Measurements from ENCODE around the gene TSACC. TPM values are rescaled to one million over a fixed set of nuclear protein-coding genes. Genes with fewer than 3 reads are reported as not detected.
"Not testable (repeated sequence)": the region's sequence is repeated elsewhere in the genome, so short reads cannot be mapped to it uniquely, and the experiment has no call there.

TSACC gene
- total RNA-seq, 1 experiment from 2014 or later, result 1.3 TPM

- in situ Hi-C loops (cut with HindIII; ENCODE audit: low pct_unique_long_range_greater_than_20kb, low sequenced_read_pairs), result no loop called here
- no peak for DNase-seq (ENCODE audit: low read depth, low spot score)
Measured at GRCh38 chr1:156337888-156338179, 492 bp upstream of the TSACC start.

DNA sequence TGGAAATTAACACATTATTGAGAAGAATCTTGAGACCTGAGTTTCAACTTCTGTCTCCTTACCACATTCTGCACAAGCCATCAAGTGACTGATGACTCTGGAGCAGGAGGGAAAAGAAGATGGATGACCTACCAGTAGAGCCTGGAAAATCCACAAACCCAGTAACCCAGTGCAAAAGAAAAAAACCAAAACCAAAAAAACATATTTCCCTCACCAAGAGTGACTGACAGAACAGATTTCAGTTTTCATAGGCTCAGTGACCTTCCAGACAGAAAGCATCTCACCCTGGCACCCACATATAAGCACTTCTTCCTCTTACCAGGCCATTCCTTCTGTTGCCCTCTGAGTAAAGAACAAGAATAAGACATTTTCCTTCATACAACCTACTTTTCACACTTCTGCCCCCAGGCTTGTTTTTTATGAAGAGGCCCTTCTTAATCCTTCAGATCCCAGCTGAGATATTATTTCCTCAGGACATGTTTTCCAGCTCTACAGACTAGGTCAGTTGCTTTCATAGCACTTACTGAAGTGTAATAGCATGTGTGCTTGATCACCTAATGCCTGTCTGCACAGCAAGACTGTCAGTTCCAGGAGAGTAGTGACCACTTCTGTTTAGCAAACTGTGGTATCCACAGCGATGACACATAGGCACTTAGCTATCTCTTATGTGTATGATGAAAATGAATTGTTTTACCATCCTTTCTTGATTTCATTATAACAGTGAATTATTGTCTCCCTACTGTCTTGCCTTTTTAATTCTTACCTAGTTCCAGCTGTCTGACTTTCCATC lies 4.0 kb downstream of the TSACC start:
- in situ Hi-C loops (cut with HindIII; ENCODE audit: low pct_unique_long_range_greater_than_20kb, low sequenced_read_pairs), result no loop called here
- DNase-seq (ENCODE audit: low read depth, low spot score), result peak; percentile 47

- in situ Hi-C loops (cut with HindIII; ENCODE audit: low pct_unique_long_range_greater_than_20kb, low sequenced_read_pairs), result no loop called here
- no peak for DNase-seq (ENCODE audit: low read depth, low spot score)
Measured at GRCh38 chr1:156344409-156344808, 6.1 kb downstream of the TSACC start.

GRCh38 chr1:156346035-156346434 lies 7.7 kb downstream of the TSACC start:
- in situ Hi-C loops (cut with HindIII; ENCODE audit: low pct_unique_long_range_greater_than_20kb, low sequenced_read_pairs); DNase-seq (ENCODE audit: low read depth, low spot score): not testable (repeated sequence)

- DNase-seq (ENCODE audit: low read depth, low spot score), result no peak
- in situ Hi-C loops (cut with HindIII; ENCODE audit: low pct_unique_long_range_greater_than_20kb, low sequenced_read_pairs), result no loop called here
Measured at GRCh38 chr1:156346636-156347035, 8.3 kb downstream of the TSACC start.

- no peak for DNase-seq (ENCODE audit: low read depth, low spot score)
Measured at GRCh38 chr1:156347331-156347730, 9.0 kb downstream of the TSACC start.

GRCh38 chr1:156352481-156352880 lies 14.2 kb downstream of the TSACC start:
- in situ Hi-C loops (cut with HindIII; ENCODE audit: low pct_unique_long_range_greater_than_20kb, low sequenced_read_pairs); DNase-seq (ENCODE audit: low read depth, low spot score): not testable (repeated sequence)

More at GRCh38 chr1:156347331-156347730, 9.0 kb downstream of the TSACC start:
- in situ Hi-C loops (cut with HindIII; ENCODE audit: low pct_unique_long_range_greater_than_20kb, low sequenced_read_pairs), result no loop called here

- in situ Hi-C loops (cut with HindIII; ENCODE audit: low pct_unique_long_range_greater_than_20kb, low sequenced_read_pairs), result no loop called here
- no peak for DNase-seq (ENCODE audit: low read depth, low spot score)
Measured at GRCh38 chr1:156356262-156356874, 18.0 kb downstream of the TSACC start.

DNA sequence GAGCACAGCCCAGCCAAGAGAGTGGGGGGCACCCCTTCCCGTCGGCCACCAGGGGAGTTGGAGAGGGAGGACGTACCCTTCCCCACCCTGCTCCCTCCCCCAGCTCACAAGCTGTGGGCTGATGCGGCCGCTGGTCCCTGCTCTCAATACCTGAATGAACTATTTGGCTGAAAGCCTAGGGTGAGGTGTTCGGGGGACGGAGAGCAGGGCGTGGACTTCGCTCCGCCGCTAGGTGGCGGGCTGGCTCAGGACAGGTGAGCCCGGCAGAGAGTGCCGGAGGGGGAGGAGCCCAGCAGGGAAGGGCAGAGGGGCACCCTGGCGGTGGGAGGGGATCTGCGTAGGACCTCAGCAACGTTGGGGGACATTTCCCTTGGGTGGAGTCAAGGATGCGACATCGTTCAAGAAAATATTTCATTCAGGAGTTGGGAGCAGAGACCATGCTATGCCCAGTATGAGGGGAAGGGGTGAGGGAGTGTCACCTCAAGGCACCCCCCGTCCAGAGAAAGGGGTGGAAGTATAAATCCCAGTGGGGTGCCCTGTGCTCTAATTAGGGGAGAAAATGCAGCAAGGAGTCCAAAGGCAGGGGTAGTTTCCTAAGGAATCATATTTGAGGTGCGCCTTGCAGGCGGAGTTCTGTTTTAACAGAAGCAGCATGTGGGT lies 18.7 kb downstream of the TSACC start:
- in situ Hi-C loops (cut with HindIII; ENCODE audit: low pct_unique_long_range_greater_than_20kb, low sequenced_read_pairs), result no loop called here
- DNase-seq (ENCODE audit: low read depth, low spot score), result peak; percentile 51

DNA sequence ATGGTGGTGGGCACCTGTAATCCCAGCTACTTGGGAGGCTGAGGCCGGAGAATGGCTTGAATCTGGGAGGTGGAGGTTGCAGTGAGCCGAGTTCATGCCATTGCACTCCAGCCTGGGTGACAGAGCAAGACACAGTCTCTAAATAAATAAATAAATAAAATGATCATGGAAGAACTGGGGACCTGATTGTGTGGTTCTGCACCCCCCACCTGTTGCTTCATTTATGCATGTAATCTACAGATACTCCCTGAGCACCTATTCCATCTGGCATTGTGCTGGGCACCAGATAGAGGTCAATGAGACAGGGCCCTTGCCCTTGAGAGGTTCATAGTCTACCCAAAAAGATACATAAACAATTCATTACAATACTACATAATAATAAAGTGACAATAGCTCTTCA lies 19.7 kb downstream of the TSACC start:
- DNase-seq (ENCODE audit: low read depth, low spot score), result no peak
- in situ Hi-C loops (cut with HindIII; ENCODE audit: low pct_unique_long_range_greater_than_20kb, low sequenced_read_pairs), result no loop called here

- no peak for DNase-seq (ENCODE audit: low read depth, low spot score)
- in situ Hi-C loops (cut with HindIII; ENCODE audit: low pct_unique_long_range_greater_than_20kb, low sequenced_read_pairs), result no loop called here
Measured at GRCh38 chr1:156358641-156359040, 20.3 kb downstream of the TSACC start.

GRCh38 chr1:156359249-156359648 lies 20.9 kb downstream of the TSACC start:
- no peak for DNase-seq (ENCODE audit: low read depth, low spot score)
- in situ Hi-C loops (cut with HindIII; ENCODE audit: low pct_unique_long_range_greater_than_20kb, low sequenced_read_pairs), result no loop called here

DNA sequence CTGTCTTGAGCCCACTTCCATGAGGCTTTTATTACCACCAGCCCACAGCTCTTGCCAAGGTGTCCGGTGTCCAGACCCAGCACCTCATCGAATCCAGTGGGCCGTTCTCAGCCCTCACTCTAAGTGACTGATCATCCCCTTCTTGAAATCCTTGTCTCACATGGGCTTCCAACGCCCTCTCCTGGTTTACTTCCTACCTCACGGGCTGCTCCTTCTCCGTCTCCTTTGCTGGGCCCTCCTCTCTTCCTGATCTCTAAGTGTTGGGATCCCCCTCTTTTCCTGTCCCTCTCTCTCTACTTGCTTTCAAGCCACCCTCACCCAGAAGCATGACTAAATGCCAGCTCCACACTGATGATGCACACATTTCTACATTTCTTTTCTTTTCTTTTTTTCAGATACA lies 21.6 kb downstream of the TSACC start:
- in situ Hi-C loops (cut with HindIII; ENCODE audit: low pct_unique_long_range_greater_than_20kb, low sequenced_read_pairs), result no loop called here
- peak; percentile 70 for DNase-seq (ENCODE audit: low read depth, low spot score)

DNA sequence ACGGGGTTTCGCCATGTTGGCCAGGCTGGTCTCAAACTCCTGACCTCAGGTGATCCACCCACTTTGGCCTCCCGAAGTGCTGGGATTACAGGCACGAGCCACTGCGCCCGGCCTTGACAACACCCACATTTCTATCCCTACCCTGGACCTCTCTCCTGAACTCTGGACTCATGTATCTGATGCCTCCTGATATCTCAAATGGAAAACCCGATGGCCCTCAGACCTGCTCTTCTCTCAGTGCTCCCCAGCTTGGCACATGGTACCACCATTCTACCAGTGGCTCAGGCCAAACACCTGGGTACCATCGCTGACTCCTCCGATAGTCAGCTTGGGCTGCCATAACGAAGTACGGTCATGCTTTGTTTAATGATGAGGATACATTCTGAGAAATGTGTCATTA lies 22.2 kb downstream of the TSACC start:
- DNase-seq (ENCODE audit: low read depth, low spot score), result no peak
- in situ Hi-C loops (cut with HindIII; ENCODE audit: low pct_unique_long_range_greater_than_20kb, low sequenced_read_pairs), result no loop called here

DNA sequence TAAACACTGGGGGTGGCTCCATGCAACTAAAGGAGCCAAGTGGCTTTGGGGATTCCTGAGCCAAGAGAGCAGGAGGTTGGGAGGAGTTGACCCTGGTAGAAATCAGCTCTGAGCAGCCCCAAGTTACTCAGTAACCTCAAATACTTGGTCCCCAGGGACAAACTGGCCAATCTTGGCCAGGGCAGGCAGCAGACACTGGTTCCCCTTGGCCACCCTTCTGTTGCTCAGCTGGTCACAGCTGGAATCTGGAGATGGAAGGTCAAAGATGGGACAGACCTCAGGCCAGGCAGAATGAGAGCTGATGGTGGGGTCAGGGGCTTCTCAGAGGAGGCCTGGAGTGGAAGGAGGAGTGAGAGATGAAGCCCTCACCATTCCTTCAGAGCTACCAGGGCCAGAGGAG lies 27.4 kb downstream of the TSACC start:
- DNase-seq (ENCODE audit: low read depth, low spot score), result no peak
- in situ Hi-C loops (cut with HindIII; ENCODE audit: low pct_unique_long_range_greater_than_20kb, low sequenced_read_pairs), result no loop called here

GRCh38 chr1:156366378-156367166 lies 28.2 kb downstream of the TSACC start:
- in situ Hi-C loops (cut with HindIII; ENCODE audit: low pct_unique_long_range_greater_than_20kb, low sequenced_read_pairs), result no loop called here
- no peak for DNase-seq (ENCODE audit: low read depth, low spot score)

- DNase-seq (ENCODE audit: low read depth, low spot score), result no peak
- in situ Hi-C loops (cut with HindIII; ENCODE audit: low pct_unique_long_range_greater_than_20kb, low sequenced_read_pairs), result no loop called here
Measured at GRCh38 chr1:156367383-156368156, 29.2 kb downstream of the TSACC start.

Data from SK-MEL-5 (cell line).